Panc1 (cell line): ENCODE data around the gene TRMT44. TPM values are rescaled to one million over a fixed set of nuclear protein-coding genes. Genes with fewer than 3 reads are reported as not detected.

Source experiments
- ATAC-seq: fragments of 200-7000 bp; cut with Tn5 transposase; 2 replicates; pipeline ENCODE4 v1.9.1; 2020; ENCODE audit warnings: mild to moderate bottlenecking, moderate library complexity
- BruUV-seq: library from RNA; stranded (reverse); fragments of 400-500 nt; replicated peaks from 2 replicates; lab custom pipeline; 2021; lab: Mats Ljungman, UMichigan
- CTCF ChIA-PET: fragments of 300-600 bp; sonication (Branson Sonifier 250); formaldehyde crosslinking; loops from one replicate; lab custom pipeline; 2022; ENCODE audit warnings: antibody characterized with exemption; lab: Charles Lee
- POLR2A ChIA-PET: fragments of 300-600 bp; sonication (Branson Sonifier 250); formaldehyde crosslinking; loops from one replicate; lab custom pipeline; 2022; ENCODE audit warnings: antibody characterized with exemption; lab: Charles Lee
- DNase-seq: peaks from one replicate; pipeline ENCODE4 v3.0.0-alpha.2; 2010; ENCODE audit warnings: low read depth, low spot score
- H3K27ac ChIP-seq: 2 replicates; pipeline ENCODE4 v1.5.1; 2011; ENCODE audit warnings: mild to moderate bottlenecking, low read length, inconsistent platforms
- H3K27me3 ChIP-seq: fragments of 200-500 bp; sonication (Bioruptor generic); 2 replicates; pipeline ENCODE4 v1.6.0; 2014; ENCODE audit warnings: low read length, inconsistent platforms; ENCODE audit not compliant: control insufficient read depth, insufficient read depth
- H3K36me3 ChIP-seq: fragments of 200-500 bp; sonication (Bioruptor generic); 2 replicates; pipeline ENCODE4 v1.5.1; 2014; ENCODE audit warnings: inconsistent platforms, mild to moderate bottlenecking, low read length, moderate library complexity; ENCODE audit not compliant: control insufficient read depth, insufficient read depth
- H3K4me1 ChIP-seq: 2 replicates; pipeline ENCODE4 v1.5.1; 2011; ENCODE audit warnings: inconsistent platforms, mild to moderate bottlenecking, low read length, moderate library complexity; ENCODE audit not compliant: control insufficient read depth, insufficient read depth
- H3K4me3 ChIP-seq, 2 experiments: 2 replicates each; pipeline ENCODE4 v1.5.1; 2011 to 2012; ENCODE audit warnings: low read depth in 2 of 2, low read length in 2 of 2, mild to moderate bottlenecking in 2 of 2, inconsistent platforms in 1 of 2, moderate library complexity in 1 of 2
- H3K9me3 ChIP-seq: fragments of 200-500 bp; sonication (Bioruptor generic); 2 replicates; pipeline ENCODE4 v1.5.1; 2014; ENCODE audit warnings: low read depth, mild to moderate bottlenecking, inconsistent platforms, low read length, moderate library complexity; ENCODE audit not compliant: control insufficient read depth, insufficient read depth
- POLR2AphosphoS5 ChIP-seq: IDR thresholded peaks from 2 replicates; pipeline ENCODE4 v1.6.1; 2012; ENCODE audit warnings: mild to moderate bottlenecking, low read depth, low read length, moderate library complexity
- SIN3A ChIP-seq: IDR thresholded peaks from 2 replicates; pipeline ENCODE4 v1.6.1; 2012; ENCODE audit warnings: low read depth, mild to moderate bottlenecking, low read length, moderate library complexity, borderline replicate concordance; ENCODE audit not compliant: insufficient read depth
- TCF7L2 ChIP-seq: IDR thresholded peaks from 2 replicates; pipeline ENCODE4 v1.6.1; 2011; ENCODE audit warnings: mild to moderate bottlenecking, low read depth, low read length, inconsistent platforms
- in situ Hi-C: cut with HindIII; loops from 2 replicates; pipeline ENCODE4 v1.10.0; 2016; ENCODE audit warnings: low sequenced_read_pairs, low pct_unique_long_range_greater_than_20kb
- intact Hi-C: fragments of 100-400 bp; cut with micrococcal nuclease; formaldehyde crosslinking; loops from one replicate; pipeline ENCODE4 v1.10.0; 2022; ENCODE audit not compliant: unreplicated experiment
- total RNA-seq: library from RNA; stranded (reverse); gene quantifications from one replicate; pipeline ENCODE4 v1.2.1, GENCODE V29; 2021; ENCODE audit not compliant: unreplicated experiment
- TF ChIP-seq, protein P1 (sequence below): fragments of 450-650 bp; IDR thresholded peaks from 2 replicates; pipeline ENCODE4 v1.5.1; 2017; ENCODE audit warnings: mild to moderate bottlenecking
- TF ChIP-seq, protein P2 (sequence below), 2 experiments: IDR thresholded peaks; 2 replicates each; pipeline ENCODE4 v1.6.1; 2011 to 2012; ENCODE audit warnings: low read depth in 2 of 2, control low read depth in 1 of 2, low read length in 1 of 2, mild to moderate bottlenecking in 1 of 2, moderate library complexity in 1 of 2; ENCODE audit not compliant: insufficient read depth in 1 of 2

Gene TRMT44
- total RNA-seq, 1 experiment from 2014 or later, result 10.8 TPM

DNA sequence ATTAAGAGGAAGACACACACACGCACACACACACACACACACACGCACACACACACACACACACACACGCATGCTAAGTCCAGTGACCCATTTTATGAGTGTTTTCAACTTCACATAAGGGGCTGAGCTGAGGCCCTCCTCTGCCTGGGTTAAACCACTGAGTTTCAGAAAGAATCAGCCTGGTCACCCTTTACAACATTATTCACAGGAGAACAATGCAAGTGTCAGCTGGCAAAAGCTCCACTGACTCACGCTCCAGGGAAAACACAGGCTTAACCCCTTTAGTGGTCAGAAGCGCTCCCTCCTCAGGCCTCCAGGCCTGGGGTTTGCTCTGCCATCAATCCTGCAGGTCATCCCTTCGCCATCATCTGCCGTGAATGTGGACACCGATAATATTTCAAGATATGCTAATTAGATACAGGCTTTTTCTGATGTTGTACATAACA, 47.0 kb upstream of the TRMT44 start:
- in situ Hi-C loops (no loop called here), intact Hi-C loops (no loop called here)
- no peaks in the 10 kb centered on the region for H3K36me3 ChIP-seq
- no peaks in the 10 kb centered on the region for H3K9me3 ChIP-seq
- H3K4me1 ChIP-seq, result no peaks in the 10 kb centered on the region
- no TSS peak for BruUV-seq
- ATAC-seq (peak; percentile 89), DNase-seq (peak; percentile 64)
- ChIA-PET CTCF (no interaction called here), POLR2A (no interaction called here)
- H3K27ac ChIP-seq, result no peak overlapping the region
- H3K27me3 ChIP-seq, result no peaks in the 10 kb centered on the region
- TF ChIP-seq, protein P1, sequence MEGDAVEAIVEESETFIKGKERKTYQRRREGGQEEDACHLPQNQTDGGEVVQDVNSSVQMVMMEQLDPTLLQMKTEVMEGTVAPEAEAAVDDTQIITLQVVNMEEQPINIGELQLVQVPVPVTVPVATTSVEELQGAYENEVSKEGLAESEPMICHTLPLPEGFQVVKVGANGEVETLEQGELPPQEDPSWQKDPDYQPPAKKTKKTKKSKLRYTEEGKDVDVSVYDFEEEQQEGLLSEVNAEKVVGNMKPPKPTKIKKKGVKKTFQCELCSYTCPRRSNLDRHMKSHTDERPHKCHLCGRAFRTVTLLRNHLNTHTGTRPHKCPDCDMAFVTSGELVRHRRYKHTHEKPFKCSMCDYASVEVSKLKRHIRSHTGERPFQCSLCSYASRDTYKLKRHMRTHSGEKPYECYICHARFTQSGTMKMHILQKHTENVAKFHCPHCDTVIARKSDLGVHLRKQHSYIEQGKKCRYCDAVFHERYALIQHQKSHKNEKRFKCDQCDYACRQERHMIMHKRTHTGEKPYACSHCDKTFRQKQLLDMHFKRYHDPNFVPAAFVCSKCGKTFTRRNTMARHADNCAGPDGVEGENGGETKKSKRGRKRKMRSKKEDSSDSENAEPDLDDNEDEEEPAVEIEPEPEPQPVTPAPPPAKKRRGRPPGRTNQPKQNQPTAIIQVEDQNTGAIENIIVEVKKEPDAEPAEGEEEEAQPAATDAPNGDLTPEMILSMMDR, result no peak
- TF ChIP-seq, protein P2, sequence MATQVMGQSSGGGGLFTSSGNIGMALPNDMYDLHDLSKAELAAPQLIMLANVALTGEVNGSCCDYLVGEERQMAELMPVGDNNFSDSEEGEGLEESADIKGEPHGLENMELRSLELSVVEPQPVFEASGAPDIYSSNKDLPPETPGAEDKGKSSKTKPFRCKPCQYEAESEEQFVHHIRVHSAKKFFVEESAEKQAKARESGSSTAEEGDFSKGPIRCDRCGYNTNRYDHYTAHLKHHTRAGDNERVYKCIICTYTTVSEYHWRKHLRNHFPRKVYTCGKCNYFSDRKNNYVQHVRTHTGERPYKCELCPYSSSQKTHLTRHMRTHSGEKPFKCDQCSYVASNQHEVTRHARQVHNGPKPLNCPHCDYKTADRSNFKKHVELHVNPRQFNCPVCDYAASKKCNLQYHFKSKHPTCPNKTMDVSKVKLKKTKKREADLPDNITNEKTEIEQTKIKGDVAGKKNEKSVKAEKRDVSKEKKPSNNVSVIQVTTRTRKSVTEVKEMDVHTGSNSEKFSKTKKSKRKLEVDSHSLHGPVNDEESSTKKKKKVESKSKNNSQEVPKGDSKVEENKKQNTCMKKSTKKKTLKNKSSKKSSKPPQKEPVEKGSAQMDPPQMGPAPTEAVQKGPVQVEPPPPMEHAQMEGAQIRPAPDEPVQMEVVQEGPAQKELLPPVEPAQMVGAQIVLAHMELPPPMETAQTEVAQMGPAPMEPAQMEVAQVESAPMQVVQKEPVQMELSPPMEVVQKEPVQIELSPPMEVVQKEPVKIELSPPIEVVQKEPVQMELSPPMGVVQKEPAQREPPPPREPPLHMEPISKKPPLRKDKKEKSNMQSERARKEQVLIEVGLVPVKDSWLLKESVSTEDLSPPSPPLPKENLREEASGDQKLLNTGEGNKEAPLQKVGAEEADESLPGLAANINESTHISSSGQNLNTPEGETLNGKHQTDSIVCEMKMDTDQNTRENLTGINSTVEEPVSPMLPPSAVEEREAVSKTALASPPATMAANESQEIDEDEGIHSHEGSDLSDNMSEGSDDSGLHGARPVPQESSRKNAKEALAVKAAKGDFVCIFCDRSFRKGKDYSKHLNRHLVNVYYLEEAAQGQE (IDR thresholded peaks at IDR 0.05; ENCODE audit: insufficient read depth in 1 of 2, low read depth in 2 of 2, low read length in 1 of 2), result no peak
- TF ChIP-seq POLR2AphosphoS5 (no peak), TCF7L2 (no peak), SIN3A (no peak)
- H3K4me3 ChIP-seq, result no peak overlapping the region

DNA sequence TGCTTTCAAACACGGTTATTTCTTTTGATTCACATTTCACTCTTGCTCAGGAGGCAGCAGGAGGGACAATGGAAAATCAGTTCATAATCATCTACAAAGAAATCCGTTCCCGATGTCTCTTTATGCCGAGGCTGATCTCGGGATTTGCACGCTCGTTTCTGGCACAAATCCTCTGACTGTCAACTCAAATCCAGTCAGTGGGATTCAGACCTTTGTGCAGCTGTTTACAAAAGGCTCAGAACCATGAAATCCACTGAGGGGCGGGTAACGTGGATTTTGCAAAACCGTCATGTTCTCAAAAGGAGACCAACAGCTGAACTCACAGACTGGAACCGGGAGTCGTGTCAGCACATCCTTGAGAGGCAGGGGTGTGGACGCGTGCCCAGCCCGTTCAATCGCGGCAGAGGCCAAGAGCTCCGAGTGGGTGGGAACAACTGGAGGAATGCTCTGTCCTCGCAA, 46.5 kb upstream of the TRMT44 start:
- BruUV-seq, result no TSS peak
- TF ChIP-seq, protein P2 (IDR thresholded peaks at IDR 0.05; ENCODE audit: insufficient read depth in 1 of 2, low read depth in 2 of 2, low read length in 1 of 2), result no peak
- TF ChIP-seq POLR2AphosphoS5, result no peak
- no peak for ATAC-seq
- no peak overlapping the region for H3K27ac ChIP-seq
- no peaks in the 10 kb centered on the region for H3K27me3 ChIP-seq
- no peaks in the 10 kb centered on the region for H3K4me1 ChIP-seq
- ChIA-PET CTCF (no interaction called here), POLR2A (no interaction called here)
- in situ Hi-C loops (no loop called here), intact Hi-C loops (no loop called here)
- H3K36me3 ChIP-seq, result no peaks in the 10 kb centered on the region
- H3K9me3 ChIP-seq, result no peaks in the 10 kb centered on the region
- H3K4me3 ChIP-seq, result no peak overlapping the region
- no peak for DNase-seq
